Fibroblast of skin of abdomen (primary cell): ENCODE data around the gene NEDD9.

Experiments used
- DNase-seq: peaks from one replicate; pipeline ENCODE4 v3.0.0-alpha.2; 2013

NEDD9 gene

DNA sequence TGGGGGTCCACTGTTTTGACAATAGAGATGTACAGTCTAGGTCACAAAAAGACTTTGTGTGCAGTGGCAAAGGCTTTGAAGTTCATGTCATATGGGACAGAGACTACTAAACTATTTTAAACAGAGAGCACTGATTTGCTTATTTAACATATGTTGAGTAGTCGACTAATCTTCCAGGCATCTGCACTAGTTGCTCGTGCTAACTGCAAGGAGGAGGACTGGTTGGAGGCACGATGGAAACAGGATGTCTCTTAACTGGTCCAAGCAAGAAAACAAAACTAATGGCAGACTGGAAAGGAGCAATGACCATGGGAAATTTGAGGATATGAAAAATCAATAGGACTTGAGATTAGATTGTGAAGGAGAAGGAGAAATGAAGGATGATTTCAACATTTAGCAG is 92.4 kb downstream of the NEDD9 start:
- DNase-seq = peak; percentile 63

DNA sequence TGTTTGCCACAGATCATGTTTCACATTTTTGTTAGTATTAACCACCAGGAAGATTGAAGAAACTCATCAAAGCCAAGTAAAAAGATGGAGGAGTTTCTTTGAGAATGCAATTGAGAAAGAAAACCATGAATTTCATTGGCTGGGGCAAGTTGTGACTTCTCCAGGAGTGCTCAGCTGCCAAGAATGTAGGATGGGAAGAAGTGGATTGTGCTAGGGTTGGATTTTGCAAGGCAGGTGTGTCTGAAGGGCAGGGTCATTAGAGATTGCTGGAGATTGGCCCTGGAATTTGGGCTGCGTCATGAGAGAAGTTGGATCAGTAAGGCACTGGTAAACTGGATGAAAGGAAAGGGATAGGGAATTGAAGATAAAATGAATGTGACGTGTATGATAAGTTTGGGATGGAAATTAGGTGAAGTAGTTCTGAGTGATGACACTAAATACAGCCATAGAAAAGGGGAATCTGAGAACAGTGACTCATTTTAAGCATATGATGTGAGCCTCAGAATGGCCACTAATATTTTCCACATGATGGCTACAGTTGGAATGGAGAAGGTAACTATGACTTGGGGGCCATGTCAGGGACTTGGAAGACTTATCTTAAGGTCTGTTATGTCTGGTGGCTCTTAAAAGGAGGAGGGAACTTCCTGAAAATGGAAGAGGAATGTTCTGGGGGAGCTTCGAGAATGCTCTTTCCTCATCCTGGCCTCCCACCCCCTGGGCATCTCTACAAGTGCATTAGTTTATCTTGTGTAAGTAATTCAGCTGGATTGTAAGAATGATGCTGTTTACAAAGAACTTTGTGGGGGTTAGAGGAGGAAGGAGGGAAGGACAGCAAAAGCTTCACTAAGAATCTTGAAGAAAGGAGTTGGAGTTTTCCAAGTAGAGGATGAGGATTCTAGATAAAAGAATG is 93.2 kb downstream of the NEDD9 start:
- peak; percentile 46 for DNase-seq

DNA sequence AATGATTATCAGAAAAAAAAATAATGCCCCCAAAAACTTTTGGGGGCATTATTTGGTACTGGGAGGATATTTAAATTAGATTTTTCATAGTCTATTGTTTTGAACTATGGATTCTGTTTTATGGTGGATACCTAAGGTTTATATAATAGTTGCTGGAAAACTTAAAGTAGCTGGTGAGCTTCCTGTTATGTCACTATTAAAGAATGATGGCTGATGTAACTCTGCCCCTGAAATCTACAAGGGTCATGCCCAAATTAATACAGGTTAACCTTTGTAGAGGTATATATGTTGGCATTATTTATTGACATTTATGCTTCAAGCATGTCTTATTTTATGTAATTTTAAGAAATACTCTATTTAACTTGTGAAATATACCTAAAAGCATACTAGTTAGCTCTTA is 95.7 kb downstream of the NEDD9 start:
- no peak for DNase-seq
